Measurements from ENCODE around the gene PLXNA4.
A peak's percentile ranks its signal among the peaks of the same experiment; 100 is the strongest.

PLXNA4 gene

DNA sequence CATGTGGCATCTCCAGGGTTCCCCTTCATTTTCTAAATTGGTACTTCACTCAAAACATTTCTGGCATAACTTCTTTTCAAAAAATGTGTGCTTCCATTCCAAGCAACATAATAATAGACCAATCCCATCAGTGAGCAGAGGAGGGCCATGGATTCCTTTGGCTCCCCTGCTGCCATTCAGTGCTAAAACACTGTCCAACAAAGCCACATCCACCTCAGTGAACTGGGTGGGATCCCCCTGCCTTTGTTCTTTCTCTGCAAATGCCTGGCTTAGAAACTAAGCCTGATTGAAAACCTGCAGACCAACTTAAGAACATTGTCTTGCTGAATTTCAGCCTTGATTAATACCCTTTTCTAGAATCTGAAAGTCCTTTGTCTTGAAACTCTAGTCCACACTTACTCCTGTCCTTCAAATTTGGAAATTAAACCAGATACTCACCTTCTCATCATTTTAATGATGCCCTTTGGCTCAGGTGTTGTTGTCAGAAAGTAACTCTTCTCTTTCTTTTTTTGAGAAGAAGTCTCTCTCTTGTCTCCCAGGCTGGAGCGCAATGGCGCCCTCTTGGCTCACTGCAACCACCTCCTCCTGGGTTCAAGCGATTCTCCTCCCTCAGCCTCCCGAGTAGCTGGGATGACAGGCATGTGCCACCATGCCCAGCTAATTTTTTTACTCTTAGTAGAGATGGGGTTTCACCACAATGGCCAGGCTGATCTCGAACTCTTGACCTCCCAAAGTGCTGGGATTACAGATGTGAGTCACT lies 132.3 kb downstream of the PLXNA4 start:
- Histone ChIP-seq H4K8ac (ENCODE audit: low read depth, low read length) (no peak overlapping the region), H4K91ac (ENCODE audit: low read depth, low read length) (no peak overlapping the region), H2AFZ (ENCODE audit: insufficient read depth, low read length, poor library complexity) (no peak overlapping the region), H3K23ac (ENCODE audit: low read length) (no peak overlapping the region), H2BK5ac (ENCODE audit: low read depth, low read length, poor library complexity) (no peak overlapping the region), H3K27me3 (ENCODE audit: insufficient read depth, low read length) (no peaks in the 10 kb centered on the region), H2BK120ac (ENCODE audit: insufficient read depth, low read length, poor library complexity) (no peak overlapping the region), H3K18ac (ENCODE audit: low read length) (no peak overlapping the region), H3K27ac (ENCODE audit: low read depth, low read length) (no peak overlapping the region), H2BK12ac (ENCODE audit: low read length) (no peak overlapping the region), H4K12ac (ENCODE audit: low read depth, low read length) (no peak overlapping the region), H3K79me1 (ENCODE audit: low read length) (no peaks in the 10 kb centered on the region), H3K79me2 (ENCODE audit: control insufficient read depth, insufficient read depth, low read length, poor library complexity) (no peaks in the 10 kb centered on the region), H3K4me2 (ENCODE audit: low read length) (no peak overlapping the region), H2AK5ac (ENCODE audit: low read length) (no peak overlapping the region), H3K14ac (ENCODE audit: low read length) (no peak overlapping the region), H3K4me3 (ENCODE audit: low read depth, low read length) (no peak overlapping the region), H3K4me1 (ENCODE audit: control insufficient read depth in 1 of 2, insufficient read depth in 2 of 2, low read length in 2 of 2) (no peaks in the 10 kb centered on the region), H3K36me3 (ENCODE audit: control insufficient read depth in 1 of 2, insufficient read depth in 2 of 2, low read length in 2 of 2) (no peaks in the 10 kb centered on the region), H3K4ac (ENCODE audit: low read depth, low read length) (no peak overlapping the region), H3K9ac (ENCODE audit: low read length) (no peak overlapping the region), H3K9me3 (ENCODE audit: insufficient read depth, low read depth, low read length) (peaks cover 2% of the 10 kb centered on the region)
- no CpG with 5 or more reads among the region's 5 CpGs for WGBS (ENCODE audit: extremely low coverage, insufficient coverage, insufficient read length)
- no peak for DNase-seq

DNA sequence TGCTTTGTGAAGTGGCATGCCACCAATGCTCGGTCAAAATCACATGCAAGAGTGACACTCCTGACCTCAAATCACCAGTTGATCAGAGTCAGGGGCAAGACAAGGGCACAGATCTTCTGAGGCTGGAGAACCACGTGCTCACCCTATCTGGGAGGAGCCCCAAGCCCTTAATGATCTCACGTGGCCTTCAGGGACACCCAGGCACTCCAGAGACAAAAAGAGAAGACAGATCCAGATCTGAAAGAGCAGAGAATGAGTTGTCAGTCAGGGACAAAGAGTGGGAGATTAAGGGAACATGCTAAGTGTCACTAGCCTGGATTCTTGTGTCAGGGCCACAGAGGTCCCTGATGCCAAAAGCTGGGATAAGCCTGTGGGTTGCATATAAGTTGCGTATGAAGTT lies 134.3 kb downstream of the PLXNA4 start:
- no peaks in the 10 kb centered on the region for H3K4me1 ChIP-seq (ENCODE audit: control insufficient read depth in 1 of 2, insufficient read depth in 2 of 2, low read length in 2 of 2)
- no peak overlapping the region for H3K9ac ChIP-seq (ENCODE audit: low read length)
- no peaks in the 10 kb centered on the region for H3K36me3 ChIP-seq (ENCODE audit: control insufficient read depth in 1 of 2, insufficient read depth in 2 of 2, low read length in 2 of 2)
- H2BK12ac ChIP-seq (ENCODE audit: low read length): no peak overlapping the region
- no peak overlapping the region for H3K18ac ChIP-seq (ENCODE audit: low read length)
- H4K8ac ChIP-seq (ENCODE audit: low read depth, low read length): no peak overlapping the region
- no peak overlapping the region for H3K14ac ChIP-seq (ENCODE audit: low read length)
- no peak overlapping the region for H3K4me2 ChIP-seq (ENCODE audit: low read length)
- H3K79me2 ChIP-seq (ENCODE audit: control insufficient read depth, insufficient read depth, low read length, poor library complexity): no peaks in the 10 kb centered on the region
- no peaks in the 10 kb centered on the region for H3K79me1 ChIP-seq (ENCODE audit: low read length)
- H4K91ac ChIP-seq (ENCODE audit: low read depth, low read length): no peak overlapping the region
- no peak overlapping the region for H2BK5ac ChIP-seq (ENCODE audit: low read depth, low read length, poor library complexity)
- DNase-seq: no peak
- H2AK5ac ChIP-seq (ENCODE audit: low read length): no peak overlapping the region
- H3K27me3 ChIP-seq (ENCODE audit: insufficient read depth, low read length): no peaks in the 10 kb centered on the region
- no peak overlapping the region for H4K12ac ChIP-seq (ENCODE audit: low read depth, low read length)
- peaks cover 2% of the 10 kb centered on the region for H3K9me3 ChIP-seq (ENCODE audit: insufficient read depth, low read depth, low read length)
- H3K4ac ChIP-seq (ENCODE audit: low read depth, low read length): no peak overlapping the region
- no peak overlapping the region for H2AFZ ChIP-seq (ENCODE audit: insufficient read depth, low read length, poor library complexity)
- H3K4me3 ChIP-seq (ENCODE audit: low read depth, low read length): no peak overlapping the region
- H3K27ac ChIP-seq (ENCODE audit: low read depth, low read length): no peak overlapping the region
- no peak overlapping the region for H2BK120ac ChIP-seq (ENCODE audit: insufficient read depth, low read length, poor library complexity)
- WGBS (ENCODE audit: extremely low coverage, insufficient coverage, insufficient read length): no CpG with 5 or more reads among the region's 4 CpGs
- no peak overlapping the region for H3K23ac ChIP-seq (ENCODE audit: low read length)

DNA sequence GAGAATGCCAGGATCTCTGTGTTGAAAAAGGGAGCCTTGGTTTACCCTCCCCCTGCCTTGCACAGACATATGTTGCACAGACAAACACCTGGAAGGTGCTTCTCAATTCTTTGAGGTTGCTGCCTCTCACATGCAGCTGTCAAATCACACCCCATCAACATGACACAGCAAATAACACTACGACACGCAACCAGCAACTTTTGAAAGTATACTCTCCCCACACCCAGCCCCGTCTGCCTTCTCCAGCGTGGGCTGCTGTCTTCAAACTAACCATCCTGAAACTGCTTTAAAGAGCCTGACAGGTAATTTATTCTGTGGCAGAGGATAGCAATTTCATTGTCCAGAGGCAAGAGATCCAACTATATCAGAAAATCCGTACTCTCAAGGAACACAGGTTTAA lies 136.1 kb downstream of the PLXNA4 start:
- no peak overlapping the region for H3K14ac ChIP-seq (ENCODE audit: low read length)
- no peaks in the 10 kb centered on the region for H3K36me3 ChIP-seq (ENCODE audit: control insufficient read depth in 1 of 2, insufficient read depth in 2 of 2, low read length in 2 of 2)
- no peak overlapping the region for H4K8ac ChIP-seq (ENCODE audit: low read depth, low read length)
- no CpG with 5 or more reads among the region's 5 CpGs for WGBS (ENCODE audit: extremely low coverage, insufficient coverage, insufficient read length)
- no peaks in the 10 kb centered on the region for H3K79me2 ChIP-seq (ENCODE audit: control insufficient read depth, insufficient read depth, low read length, poor library complexity)
- H4K91ac ChIP-seq (ENCODE audit: low read depth, low read length): no peak overlapping the region
- H3K23ac ChIP-seq (ENCODE audit: low read length): peak overlapping the region; percentile 80
- H2BK5ac ChIP-seq (ENCODE audit: low read depth, low read length, poor library complexity): no peak overlapping the region
- no peak for DNase-seq
- no peaks in the 10 kb centered on the region for H3K79me1 ChIP-seq (ENCODE audit: low read length)
- no peaks in the 10 kb centered on the region for H3K27me3 ChIP-seq (ENCODE audit: insufficient read depth, low read length)
- no peak overlapping the region for H2BK12ac ChIP-seq (ENCODE audit: low read length)
- H3K4me2 ChIP-seq (ENCODE audit: low read length): no peak overlapping the region
- H3K9me3 ChIP-seq (ENCODE audit: insufficient read depth, low read depth, low read length): peaks cover 2% of the 10 kb centered on the region
- no peak overlapping the region for H3K4ac ChIP-seq (ENCODE audit: low read depth, low read length)
- no peaks in the 10 kb centered on the region for H3K4me1 ChIP-seq (ENCODE audit: control insufficient read depth in 1 of 2, insufficient read depth in 2 of 2, low read length in 2 of 2)
- no peak overlapping the region for H3K4me3 ChIP-seq (ENCODE audit: low read depth, low read length)
- H3K27ac ChIP-seq (ENCODE audit: low read depth, low read length): no peak overlapping the region
- no peak overlapping the region for H3K18ac ChIP-seq (ENCODE audit: low read length)
- H3K9ac ChIP-seq (ENCODE audit: low read length): no peak overlapping the region
- H4K12ac ChIP-seq (ENCODE audit: low read depth, low read length): no peak overlapping the region
- no peak overlapping the region for H2BK120ac ChIP-seq (ENCODE audit: insufficient read depth, low read length, poor library complexity)
- H2AK5ac ChIP-seq (ENCODE audit: low read length): no peak overlapping the region
- H2AFZ ChIP-seq (ENCODE audit: insufficient read depth, low read length, poor library complexity): no peak overlapping the region

DNA sequence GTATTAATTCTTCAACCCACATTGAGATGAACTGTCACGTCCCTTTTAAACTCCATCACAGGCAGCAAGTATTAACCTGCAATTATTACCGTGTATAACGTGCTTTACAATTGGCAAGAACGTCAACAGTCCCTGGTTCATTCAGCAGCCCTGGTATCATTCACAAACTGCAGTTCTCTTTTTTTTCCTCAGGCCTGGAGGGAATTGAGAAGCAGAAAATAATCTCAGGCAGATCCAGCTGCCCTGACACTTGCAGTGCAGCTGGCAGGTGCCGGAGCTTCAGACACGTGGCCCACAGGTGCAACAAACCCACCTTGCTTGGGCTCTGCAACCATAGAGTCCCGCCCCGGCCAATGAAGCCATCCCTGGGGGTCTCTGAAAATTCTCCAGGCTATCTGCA lies 137.3 kb downstream of the PLXNA4 start:
- H3K4me3 ChIP-seq (ENCODE audit: low read depth, low read length): no peak overlapping the region
- no peak overlapping the region for H3K14ac ChIP-seq (ENCODE audit: low read length)

More for the DNA sequence above, 137.3 kb downstream of the PLXNA4 start:
- Histone ChIP-seq H4K91ac (ENCODE audit: low read depth, low read length) (no peak overlapping the region), H4K12ac (ENCODE audit: low read depth, low read length) (no peak overlapping the region), H3K9me3 (ENCODE audit: insufficient read depth, low read depth, low read length) (no peaks in the 10 kb centered on the region), H2BK12ac (ENCODE audit: low read length) (no peak overlapping the region), H2BK120ac (ENCODE audit: insufficient read depth, low read length, poor library complexity) (no peak overlapping the region), H3K4ac (ENCODE audit: low read depth, low read length) (no peak overlapping the region), H3K9ac (ENCODE audit: low read length) (no peak overlapping the region), H3K27ac (ENCODE audit: low read depth, low read length) (no peak overlapping the region), H3K4me1 (ENCODE audit: control insufficient read depth in 1 of 2, insufficient read depth in 2 of 2, low read length in 2 of 2) (no peaks in the 10 kb centered on the region), H2AK5ac (ENCODE audit: low read length) (no peak overlapping the region), H3K18ac (ENCODE audit: low read length) (no peak overlapping the region), H3K4me2 (ENCODE audit: low read length) (no peak overlapping the region), H3K27me3 (ENCODE audit: insufficient read depth, low read length) (no peaks in the 10 kb centered on the region), H3K79me1 (ENCODE audit: low read length) (no peaks in the 10 kb centered on the region), H3K79me2 (ENCODE audit: control insufficient read depth, insufficient read depth, low read length, poor library complexity) (no peaks in the 10 kb centered on the region), H4K8ac (ENCODE audit: low read depth, low read length) (no peak overlapping the region), H3K23ac (ENCODE audit: low read length) (no peak overlapping the region), H2BK5ac (ENCODE audit: low read depth, low read length, poor library complexity) (no peak overlapping the region), H3K36me3 (ENCODE audit: control insufficient read depth in 1 of 2, insufficient read depth in 2 of 2, low read length in 2 of 2) (no peaks in the 10 kb centered on the region), H2AFZ (ENCODE audit: insufficient read depth, low read length, poor library complexity) (no peak overlapping the region)
- no peak for DNase-seq
- WGBS (ENCODE audit: extremely low coverage, insufficient coverage, insufficient read length): no CpG with 5 or more reads among the region's 8 CpGs

Measured in trophoblast cell (in vitro differentiated cells and primary cell).